Astrocyte of the cerebellum (primary cell): ENCODE measurements around the gene MRPL24.

Experiments
- DNase-seq: peaks from one replicate; pipeline ENCODE4 v3.0.0-alpha.2; 2011; ENCODE audit warnings: low read depth
- H3K4me3 ChIP-seq: 2 replicates; pipeline ENCODE4 v1.5.1; 2011; ENCODE audit warnings: mild to moderate bottlenecking, low read depth, low read length, moderate library complexity
- in situ Hi-C: cut with HindIII; loops from 2 replicates; pipeline ENCODE4 v1.10.0; 2017; ENCODE audit warnings: low sequenced_read_pairs
- TF ChIP-seq, protein P1 (sequence below): IDR thresholded peaks from 2 replicates; pipeline ENCODE4 v1.5.1; 2012; ENCODE audit warnings: low read length, low read depth, moderate library complexity, mild to moderate bottlenecking; ENCODE audit errors: missing control alignments

The MRPL24 gene

DNA sequence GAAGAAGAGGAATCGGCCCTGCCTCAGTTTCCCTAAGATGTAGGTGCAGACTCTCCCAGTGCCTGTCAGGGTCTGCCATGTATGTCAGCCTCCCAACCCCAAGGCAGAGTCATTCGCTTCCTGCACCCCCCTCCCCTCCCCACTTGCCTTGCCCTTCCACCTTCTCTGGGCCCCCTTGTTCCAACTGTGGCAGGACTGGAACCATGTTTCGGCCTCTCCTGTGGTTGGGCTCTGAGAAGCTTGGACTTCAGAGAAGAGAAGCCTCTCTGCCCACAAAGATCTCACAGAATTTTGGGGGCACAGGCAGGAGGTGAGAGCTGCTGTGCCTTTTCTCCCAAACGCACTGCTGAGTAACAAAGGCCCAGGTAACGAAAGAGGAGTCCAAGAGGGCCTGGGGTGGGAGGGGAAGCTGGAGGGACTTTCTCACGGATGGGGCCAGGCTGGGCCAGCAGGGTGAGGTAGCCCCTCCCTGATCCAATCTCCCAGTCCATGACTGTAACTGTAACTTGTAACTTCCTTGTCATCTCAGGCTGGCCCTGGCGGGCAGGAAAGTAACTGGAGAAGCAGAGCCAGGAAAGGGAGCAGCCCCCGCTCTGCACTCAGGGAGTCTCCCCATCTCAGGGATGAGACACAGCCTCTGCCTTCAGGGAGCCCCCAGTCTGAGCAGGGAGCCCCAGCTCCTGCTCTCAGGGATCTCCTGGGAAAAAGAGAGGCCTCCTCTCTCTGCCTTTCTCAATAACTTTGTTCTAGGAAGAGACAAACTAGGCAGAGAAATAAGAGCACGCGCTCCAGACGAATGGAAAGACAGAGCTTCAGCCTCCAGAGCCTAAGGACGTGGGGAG lies 46.8 kb downstream of the MRPL24 start:
- in situ Hi-C loops, result no loop called here
- H3K4me3 ChIP-seq, result no peak overlapping the region
- TF ChIP-seq, protein P1, sequence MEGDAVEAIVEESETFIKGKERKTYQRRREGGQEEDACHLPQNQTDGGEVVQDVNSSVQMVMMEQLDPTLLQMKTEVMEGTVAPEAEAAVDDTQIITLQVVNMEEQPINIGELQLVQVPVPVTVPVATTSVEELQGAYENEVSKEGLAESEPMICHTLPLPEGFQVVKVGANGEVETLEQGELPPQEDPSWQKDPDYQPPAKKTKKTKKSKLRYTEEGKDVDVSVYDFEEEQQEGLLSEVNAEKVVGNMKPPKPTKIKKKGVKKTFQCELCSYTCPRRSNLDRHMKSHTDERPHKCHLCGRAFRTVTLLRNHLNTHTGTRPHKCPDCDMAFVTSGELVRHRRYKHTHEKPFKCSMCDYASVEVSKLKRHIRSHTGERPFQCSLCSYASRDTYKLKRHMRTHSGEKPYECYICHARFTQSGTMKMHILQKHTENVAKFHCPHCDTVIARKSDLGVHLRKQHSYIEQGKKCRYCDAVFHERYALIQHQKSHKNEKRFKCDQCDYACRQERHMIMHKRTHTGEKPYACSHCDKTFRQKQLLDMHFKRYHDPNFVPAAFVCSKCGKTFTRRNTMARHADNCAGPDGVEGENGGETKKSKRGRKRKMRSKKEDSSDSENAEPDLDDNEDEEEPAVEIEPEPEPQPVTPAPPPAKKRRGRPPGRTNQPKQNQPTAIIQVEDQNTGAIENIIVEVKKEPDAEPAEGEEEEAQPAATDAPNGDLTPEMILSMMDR, result no peak
- no peak for DNase-seq

DNA sequence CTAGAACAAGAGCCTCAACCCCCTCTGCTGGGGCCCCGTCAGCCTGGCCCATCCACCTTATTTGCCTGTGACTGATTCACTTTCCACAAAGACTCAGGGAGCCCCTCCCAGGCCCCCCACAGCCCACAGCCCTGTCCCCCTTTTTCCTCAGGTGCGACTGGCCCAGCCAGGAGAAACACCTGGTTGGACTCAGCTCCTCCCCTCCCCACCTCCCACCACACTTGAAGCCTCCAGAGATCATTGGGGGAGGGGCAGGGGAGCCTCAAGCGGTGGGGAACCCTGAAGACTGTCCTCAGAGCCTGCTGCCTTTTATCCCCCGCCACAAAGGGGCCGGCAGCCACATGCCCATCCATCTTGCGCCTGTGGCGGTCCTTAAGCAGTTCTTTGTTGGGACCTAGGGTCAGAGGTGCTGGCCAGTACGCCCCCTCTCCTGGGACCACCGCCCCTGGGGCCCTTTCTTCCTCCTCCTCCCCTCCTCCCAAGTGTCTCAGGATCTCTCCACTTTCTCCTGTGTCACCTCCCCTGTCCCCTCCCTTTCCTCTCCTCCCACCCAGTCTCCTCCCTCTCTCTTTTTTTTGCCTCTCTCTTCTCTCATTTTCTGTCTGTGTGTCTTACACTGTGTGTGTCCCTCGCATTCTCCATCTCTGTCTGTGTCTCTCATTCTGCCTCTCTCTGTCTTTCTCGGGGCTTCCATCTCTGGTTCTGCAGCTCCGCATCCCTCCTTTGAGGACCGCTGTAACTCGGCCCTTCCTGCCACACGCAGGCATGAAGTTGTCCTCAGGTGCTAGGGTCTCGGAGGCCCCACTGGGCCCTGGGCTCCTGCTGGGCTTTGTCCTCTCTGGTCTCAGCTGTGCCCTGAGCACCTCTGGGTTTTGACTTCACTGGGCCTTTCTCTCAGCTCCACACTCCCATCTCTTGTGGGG lies 47.7 kb downstream of the MRPL24 start:
- TF ChIP-seq, protein P1, result no peak
- in situ Hi-C loops, result no loop called here
- no peak for DNase-seq
- H3K4me3 ChIP-seq, result no peak overlapping the region

DNA sequence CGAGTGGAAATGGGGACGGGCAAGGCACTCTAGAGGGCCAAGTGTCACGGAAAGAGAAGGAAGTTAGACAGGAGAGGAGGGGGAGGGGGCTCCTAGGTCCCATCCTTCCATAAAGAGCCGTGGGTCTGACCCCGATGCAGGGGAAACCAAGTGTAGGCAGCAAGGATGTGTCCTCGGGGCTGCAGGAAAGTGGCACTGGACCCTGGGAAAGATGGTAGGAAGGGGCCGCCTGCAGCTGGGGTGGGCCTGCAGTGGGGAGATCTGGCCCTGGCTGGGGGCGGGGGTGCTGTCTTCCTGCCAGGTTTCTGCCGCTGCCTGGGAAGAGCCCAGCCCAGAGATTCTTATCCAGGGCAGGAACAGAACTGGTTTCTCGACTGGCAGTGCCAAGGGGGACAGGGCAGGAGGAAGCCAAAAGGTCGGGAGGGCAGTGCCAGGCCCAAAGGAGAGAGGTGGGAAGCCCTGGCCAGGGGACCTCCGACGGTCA lies 48.4 kb downstream of the MRPL24 start:
- TF ChIP-seq, protein P1, result no peak
- no peak overlapping the region for H3K4me3 ChIP-seq
- in situ Hi-C loops, result no loop called here
- DNase-seq, result no peak

DNA sequence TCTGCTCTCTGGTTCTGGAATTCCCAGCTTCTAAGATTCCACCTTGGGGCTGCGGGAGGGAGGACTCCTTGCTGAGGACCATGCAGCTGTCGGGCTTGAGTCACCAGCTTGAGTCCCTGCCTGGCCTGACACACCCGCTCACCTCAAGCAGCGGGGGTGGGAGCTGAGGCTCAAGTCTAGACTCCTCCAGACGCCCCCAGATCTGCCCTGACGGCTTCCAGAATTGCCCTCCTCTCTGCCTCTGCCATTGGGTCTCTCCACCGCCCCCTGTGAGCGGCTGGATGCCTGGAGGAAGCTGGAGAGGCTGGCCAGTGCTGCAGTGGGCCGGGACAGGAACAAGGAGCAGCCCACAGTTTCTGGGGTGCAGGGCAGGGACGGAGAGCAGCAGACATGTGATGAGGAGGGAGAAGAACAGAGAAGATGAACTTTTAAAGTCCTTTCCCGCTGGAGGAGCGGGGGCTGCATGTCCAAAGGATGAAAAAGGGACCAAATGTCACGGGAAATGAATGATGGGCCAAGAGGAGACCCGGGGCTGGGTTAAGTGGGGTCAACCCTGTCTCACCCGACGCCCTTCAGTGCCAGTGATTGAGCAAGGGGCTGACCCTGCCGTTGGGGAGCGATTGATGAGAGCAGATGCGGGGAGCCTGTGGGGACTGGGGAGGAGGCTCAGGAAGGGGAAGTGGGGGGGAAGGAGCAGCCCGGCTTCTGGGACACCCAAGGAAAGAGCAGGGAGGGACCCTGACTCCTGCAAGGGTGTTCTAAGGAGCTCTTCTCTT lies 49.0 kb downstream of the MRPL24 start:
- TF ChIP-seq, protein P1, result peak; percentile 14
- H3K4me3 ChIP-seq, result no peak overlapping the region
- in situ Hi-C loops, result no loop called here
- DNase-seq, result no peak

DNA sequence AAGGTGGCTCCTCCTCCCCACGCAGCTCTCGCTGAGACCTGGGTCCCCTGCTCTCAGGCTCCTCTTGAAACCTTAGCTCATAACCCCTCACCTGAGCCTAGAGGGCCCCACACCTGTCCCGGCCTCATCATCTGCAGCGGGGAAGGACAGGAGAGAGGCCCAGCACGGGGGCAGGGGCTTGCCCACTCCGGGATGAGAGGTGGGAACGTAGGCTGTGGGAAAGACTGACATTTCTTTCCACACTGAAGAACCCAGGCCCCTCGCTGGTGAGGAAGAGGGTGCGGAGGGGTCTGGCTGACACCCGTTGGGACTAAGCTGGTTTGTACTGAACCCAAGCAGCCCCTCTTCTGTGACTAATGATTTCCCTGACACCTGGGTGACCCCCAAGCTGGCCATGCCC lies 49.7 kb downstream of the MRPL24 start:
- TF ChIP-seq, protein P1, result no peak
- in situ Hi-C loops, result no loop called here
- no peak overlapping the region for H3K4me3 ChIP-seq
- no peak for DNase-seq

DNA sequence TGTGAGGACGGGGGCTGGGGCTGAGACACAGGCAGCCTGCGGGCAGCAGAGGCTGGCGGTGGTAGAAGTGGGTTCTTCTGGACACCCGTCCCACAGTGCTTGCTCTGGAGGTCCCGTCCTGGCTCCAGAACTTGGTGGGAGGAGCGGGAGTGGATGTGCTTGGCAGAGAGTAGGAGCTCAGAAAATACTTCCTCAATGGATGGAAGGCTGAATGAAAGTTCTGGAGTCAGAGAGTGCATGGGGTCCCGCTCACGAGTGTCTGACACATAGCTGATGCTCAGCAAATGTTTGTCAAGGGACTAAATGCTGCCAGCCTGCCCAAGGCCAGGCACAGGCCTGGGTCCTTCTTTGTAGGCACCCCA lies 50.2 kb downstream of the MRPL24 start:
- no peak overlapping the region for H3K4me3 ChIP-seq
- no peak for DNase-seq
- TF ChIP-seq, protein P1, result no peak
- in situ Hi-C loops, result no loop called here
